Testis (tissue), 2 donors: ENCODE measurements around the gene TBC1D22A.

Experiments used
- CTCF ChIP-seq, 3 experiments: fragments of 450-650 bp in 2 of 3; fragments of 200-600 bp in 1 of 3; sonication (generic) in 1 of 3; IDR thresholded peaks; one replicate each; pipeline ENCODE4 v1.5.1; 2016 to 2019; ENCODE audit warnings: antibody characterized with exemption in 3 of 3, mild to moderate bottlenecking in 2 of 3, moderate library complexity in 1 of 3
- POLR2A ChIP-seq: fragments of 450-650 bp; IDR thresholded peaks from one replicate; pipeline ENCODE4 v1.6.1; 2017; ENCODE audit warnings: antibody characterized with exemption, mild to moderate bottlenecking, moderate library complexity

DNA sequence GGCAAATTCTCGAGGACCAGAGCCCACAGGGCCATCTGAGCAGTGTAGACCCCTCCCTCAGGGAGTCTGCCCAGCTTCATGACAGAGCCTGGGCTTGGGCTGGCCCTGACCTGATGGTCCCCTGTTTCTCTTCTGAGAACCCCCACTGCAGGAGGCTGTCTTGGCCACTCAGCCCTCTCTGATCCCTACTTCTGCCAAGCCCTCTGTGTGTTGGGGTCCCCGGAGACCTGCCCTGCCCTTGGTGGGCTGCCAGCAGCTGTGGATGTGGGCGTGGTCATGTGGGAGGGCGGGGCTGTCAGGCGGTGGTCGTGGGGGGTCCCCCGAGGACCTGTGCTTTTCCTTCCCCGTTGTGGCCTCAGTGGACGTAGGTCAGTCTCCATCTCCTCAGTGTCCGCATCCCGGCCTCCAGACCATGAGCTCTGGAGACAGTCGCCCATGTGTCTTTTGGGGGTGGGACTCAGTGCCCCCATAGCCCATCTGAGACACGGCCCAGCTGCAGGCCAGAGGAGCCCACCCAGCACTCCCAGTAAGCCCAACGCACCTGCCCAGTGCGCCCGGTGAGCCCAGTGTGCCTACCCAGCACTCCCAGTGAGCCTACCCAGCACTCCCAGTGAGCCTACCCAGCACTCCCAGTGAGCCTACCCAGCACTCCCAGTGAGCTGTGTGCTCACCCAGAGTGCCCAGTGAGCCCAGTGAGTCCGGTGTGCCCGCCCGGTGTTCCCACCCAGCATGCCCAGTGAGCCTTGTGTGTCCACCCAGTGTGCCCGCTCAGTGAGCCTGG is 409.2 kb downstream of the TBC1D22A start:
- TF ChIP-seq CTCF (IDR thresholded peaks at IDR 0.05) (no peak), POLR2A (no peak)
